ENCODE results near the gene CKAP4.

The CKAP4 gene

GRCh38 chr12:106240821-106241220 is 7.0 kb downstream of the CKAP4 start:
- no peak for DNase-seq (ENCODE audit: low read depth, low spot score)

GRCh38 chr12:106239951-106240335 is 7.9 kb downstream of the CKAP4 start:
- no peak for DNase-seq (ENCODE audit: low read depth, low spot score)

GRCh38 chr12:106239241-106239950 is 8.4 kb downstream of the CKAP4 start:
- no peak for DNase-seq (ENCODE audit: low read depth, low spot score)

- DNase-seq (ENCODE audit: low read depth, low spot score): no peak
Measured at GRCh38 chr12:106238146-106238545, 9.7 kb downstream of the CKAP4 start.

- no peak for DNase-seq (ENCODE audit: low read depth, low spot score)
Measured at GRCh38 chr12:106235770-106236169, 12.1 kb downstream of the CKAP4 start.

GRCh38 chr12:106234449-106234848 is 13.4 kb downstream of the CKAP4 start:
- DNase-seq (ENCODE audit: low read depth, low spot score): no peak

GRCh38 chr12:106233011-106233410 is 14.8 kb downstream of the CKAP4 start:
- DNase-seq (ENCODE audit: low read depth, low spot score): no peak

GRCh38 chr12:106229036-106229591 is 18.7 kb downstream of the CKAP4 start:
- DNase-seq (ENCODE audit: low read depth, low spot score): no peak

- no peak for DNase-seq (ENCODE audit: low read depth, low spot score)
Measured at GRCh38 chr12:106228320-106228710, 19.5 kb downstream of the CKAP4 start.

- peak; percentile 14 for DNase-seq (ENCODE audit: low read depth, low spot score)
Measured at GRCh38 chr12:106227641-106228319, 20.0 kb downstream of the CKAP4 start.

GRCh38 chr12:106226884-106227640 is 20.8 kb downstream of the CKAP4 start:
- no peak for DNase-seq (ENCODE audit: low read depth, low spot score)

GRCh38 chr12:106224355-106224706 is 23.5 kb downstream of the CKAP4 start:
- DNase-seq (ENCODE audit: low read depth, low spot score): no peak

- DNase-seq (ENCODE audit: low read depth, low spot score): peak; percentile 37
Measured at GRCh38 chr12:106223485-106224354, 24.1 kb downstream of the CKAP4 start.

GRCh38 chr12:106220536-106220935 is 27.3 kb downstream of the CKAP4 start:
- DNase-seq (ENCODE audit: low read depth, low spot score): no peak

- DNase-seq (ENCODE audit: low read depth, low spot score): no peak
Measured at GRCh38 chr12:106219043-106219442, 28.8 kb downstream of the CKAP4 start.

- DNase-seq (ENCODE audit: low read depth, low spot score): no peak
Measured at GRCh38 chr12:106217706-106218105, 30.1 kb downstream of the CKAP4 start.

GRCh38 chr12:106214571-106214970 is 33.2 kb downstream of the CKAP4 start:
- no peak for DNase-seq (ENCODE audit: low read depth, low spot score)

- DNase-seq (ENCODE audit: low read depth, low spot score): no peak
Measured at GRCh38 chr12:106213662-106214061, 34.2 kb downstream of the CKAP4 start.

GRCh38 chr12:106211973-106212372 is 35.8 kb downstream of the CKAP4 start:
- no peak for DNase-seq (ENCODE audit: low read depth, low spot score)

- no peak for DNase-seq (ENCODE audit: low read depth, low spot score)
Measured at GRCh38 chr12:106205208-106206069, 42.4 kb downstream of the CKAP4 start.
